ENCODE data around the gene RFTN1.
A peak's percentile ranks its signal among the peaks of the same experiment; 100 is the strongest.

Gene RFTN1

GRCh38 chr3:16332904-16333426 lies 180.5 kb downstream of the RFTN1 start:
- H4K5ac ChIP-seq (ENCODE audit: low read length): no peak overlapping the region
- no peaks in the 10 kb centered on the region for H3K27me3 ChIP-seq (ENCODE audit: insufficient read depth, low read length, poor library complexity)
- no CpG with 5 or more reads among the region's 1 CpG for WGBS (ENCODE audit: extremely low coverage, insufficient coverage, low lambda C conversion rate)
- no peak overlapping the region for H3K4ac ChIP-seq (ENCODE audit: low read depth, low read length)
- no peaks in the 10 kb centered on the region for H3K79me2 ChIP-seq (ENCODE audit: control insufficient read depth, insufficient read depth, low read length)
- H2BK15ac ChIP-seq (replicated peaks; ENCODE audit: low read depth): no peak overlapping the region
- no peak overlapping the region for H3K4me2 ChIP-seq (ENCODE audit: low read length)
- no peak for DNase-seq
- H3K9ac ChIP-seq (ENCODE audit: low read length): no peak overlapping the region
- H2BK120ac ChIP-seq (ENCODE audit: low read depth, low read length): no peak overlapping the region
- no peak overlapping the region for H4K8ac ChIP-seq (ENCODE audit: low read depth, low read length)
- no peak overlapping the region for H3K27ac ChIP-seq (ENCODE audit: low read depth, low read length)
- H3K4me3 ChIP-seq (ENCODE audit: low read length): no peak overlapping the region
- no peaks in the 10 kb centered on the region for H3K36me3 ChIP-seq (ENCODE audit: control insufficient read depth, insufficient read depth, low read length)
- H3K79me1 ChIP-seq (ENCODE audit: low read length): no peaks in the 10 kb centered on the region
- H3K4me1 ChIP-seq (ENCODE audit: control insufficient read depth, low read depth, low read length): peaks cover 2% of the 10 kb centered on the region
- H3K18ac ChIP-seq (ENCODE audit: low read length): no peak overlapping the region
- no peak overlapping the region for H2BK5ac ChIP-seq (ENCODE audit: low read length)
- H3K23ac ChIP-seq (ENCODE audit: low read length): no peak overlapping the region
- no peak overlapping the region for H2AK5ac ChIP-seq (ENCODE audit: low read length)
- H3K56ac ChIP-seq (ENCODE audit: low read length): no peak overlapping the region

DNA sequence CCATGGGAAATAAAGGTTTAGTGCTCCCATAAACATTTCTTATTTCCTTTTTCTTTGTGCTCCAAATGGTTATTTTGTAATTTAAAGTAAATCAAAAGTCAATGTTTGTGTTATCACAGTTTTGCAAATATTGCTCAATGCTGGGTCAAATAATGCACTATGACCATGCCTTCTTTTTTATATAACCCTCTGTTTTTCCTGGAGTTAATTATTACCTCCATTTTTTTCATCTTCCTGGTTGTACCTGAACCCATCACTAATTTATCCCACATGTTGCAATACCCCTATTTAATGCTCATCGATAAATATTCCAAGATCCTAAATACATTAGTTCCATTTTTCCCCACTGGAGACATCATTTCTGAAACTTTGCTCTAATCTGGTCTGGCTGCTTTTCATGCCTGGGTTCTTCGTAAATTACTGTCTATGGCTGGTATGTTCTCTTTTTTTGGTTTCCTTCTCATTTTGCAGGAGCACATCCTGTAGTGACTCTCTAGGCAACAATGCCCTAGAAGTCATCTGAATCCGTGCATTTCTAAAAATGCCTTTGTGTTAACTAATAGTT lies 182.1 kb downstream of the RFTN1 start:
- H3K9ac ChIP-seq (ENCODE audit: low read length): no peak overlapping the region
- H2BK120ac ChIP-seq (ENCODE audit: low read depth, low read length): no peak overlapping the region
- WGBS (ENCODE audit: extremely low coverage, insufficient coverage, low lambda C conversion rate): no CpG with 5 or more reads among the region's 3 CpGs
- H3K4me3 ChIP-seq (ENCODE audit: low read length): no peak overlapping the region
- H3K18ac ChIP-seq (ENCODE audit: low read length): no peak overlapping the region
- no peaks in the 10 kb centered on the region for H3K27me3 ChIP-seq (ENCODE audit: insufficient read depth, low read length, poor library complexity)
- no peak overlapping the region for H2BK15ac ChIP-seq (replicated peaks; ENCODE audit: low read depth)
- no peak for DNase-seq
- no peak overlapping the region for H2AK5ac ChIP-seq (ENCODE audit: low read length)
- no peak overlapping the region for H4K5ac ChIP-seq (ENCODE audit: low read length)
- no peak overlapping the region for H3K4ac ChIP-seq (ENCODE audit: low read depth, low read length)
- no peak overlapping the region for H4K8ac ChIP-seq (ENCODE audit: low read depth, low read length)
- H3K56ac ChIP-seq (ENCODE audit: low read length): no peak overlapping the region
- no peaks in the 10 kb centered on the region for H3K79me2 ChIP-seq (ENCODE audit: control insufficient read depth, insufficient read depth, low read length)
- no peak overlapping the region for H3K27ac ChIP-seq (ENCODE audit: low read depth, low read length)
- no peaks in the 10 kb centered on the region for H3K36me3 ChIP-seq (ENCODE audit: control insufficient read depth, insufficient read depth, low read length)
- H2BK5ac ChIP-seq (ENCODE audit: low read length): no peak overlapping the region
- H3K4me1 ChIP-seq (ENCODE audit: control insufficient read depth, low read depth, low read length): peaks cover 2% of the 10 kb centered on the region
- no peak overlapping the region for H3K23ac ChIP-seq (ENCODE audit: low read length)
- no peak overlapping the region for H3K4me2 ChIP-seq (ENCODE audit: low read length)
- H3K79me1 ChIP-seq (ENCODE audit: low read length): no peaks in the 10 kb centered on the region

DNA sequence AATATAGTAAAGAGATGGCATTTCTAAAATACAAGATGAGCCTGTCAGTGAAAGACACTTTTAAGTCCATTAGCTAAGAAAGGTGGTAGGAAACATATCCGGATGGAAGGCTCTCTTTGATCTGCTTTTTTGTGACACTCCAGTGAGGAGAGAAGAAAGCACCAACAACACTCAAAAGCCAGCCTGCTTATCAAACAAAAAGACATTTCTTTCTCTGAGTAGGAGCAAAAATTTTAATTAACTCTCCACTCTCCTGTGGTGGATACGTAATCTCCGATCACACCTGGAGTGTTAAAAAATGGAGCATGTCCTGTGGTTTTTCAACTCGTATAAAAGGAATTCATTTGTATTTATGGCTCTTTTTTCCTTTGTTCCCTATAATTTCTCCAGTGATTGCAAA lies 183.1 kb downstream of the RFTN1 start:
- no peak overlapping the region for H2BK120ac ChIP-seq (ENCODE audit: low read depth, low read length)
- H2BK5ac ChIP-seq (ENCODE audit: low read length): no peak overlapping the region
- H3K27me3 ChIP-seq (ENCODE audit: insufficient read depth, low read length, poor library complexity): no peaks in the 10 kb centered on the region
- no peak overlapping the region for H3K9ac ChIP-seq (ENCODE audit: low read length)
- no peak overlapping the region for H3K23ac ChIP-seq (ENCODE audit: low read length)
- H3K56ac ChIP-seq (ENCODE audit: low read length): no peak overlapping the region
- H4K5ac ChIP-seq (ENCODE audit: low read length): no peak overlapping the region
- H3K36me3 ChIP-seq (ENCODE audit: control insufficient read depth, insufficient read depth, low read length): no peaks in the 10 kb centered on the region
- no peak overlapping the region for H2AK5ac ChIP-seq (ENCODE audit: low read length)
- no peak overlapping the region for H4K8ac ChIP-seq (ENCODE audit: low read depth, low read length)
- H3K79me2 ChIP-seq (ENCODE audit: control insufficient read depth, insufficient read depth, low read length): no peaks in the 10 kb centered on the region
- peak; percentile 29 for DNase-seq
- H3K4me1 ChIP-seq (ENCODE audit: control insufficient read depth, low read depth, low read length): peaks cover 2% of the 10 kb centered on the region
- H2BK15ac ChIP-seq (replicated peaks; ENCODE audit: low read depth): no peak overlapping the region
- no peak overlapping the region for H3K4me3 ChIP-seq (ENCODE audit: low read length)
- no peaks in the 10 kb centered on the region for H3K79me1 ChIP-seq (ENCODE audit: low read length)
- peak overlapping the region; percentile 17 for H3K27ac ChIP-seq (ENCODE audit: low read depth, low read length)
- H3K4ac ChIP-seq (ENCODE audit: low read depth, low read length): no peak overlapping the region
- H3K18ac ChIP-seq (ENCODE audit: low read length): no peak overlapping the region
- H3K4me2 ChIP-seq (ENCODE audit: low read length): no peak overlapping the region
- WGBS (ENCODE audit: extremely low coverage, insufficient coverage, low lambda C conversion rate): no CpG with 5 or more reads among the region's 4 CpGs

GRCh38 chr3:16329826-16330129 lies 183.7 kb downstream of the RFTN1 start:
- Histone ChIP-seq H3K9ac (ENCODE audit: low read length) (no peak overlapping the region), H3K4me3 (ENCODE audit: low read length) (no peak overlapping the region), H4K8ac (ENCODE audit: low read depth, low read length) (no peak overlapping the region), H2BK5ac (ENCODE audit: low read length) (no peak overlapping the region), H3K4me2 (ENCODE audit: low read length) (no peak overlapping the region), H3K27ac (ENCODE audit: low read depth, low read length) (peak overlapping the region; percentile 17), H3K36me3 (ENCODE audit: control insufficient read depth, insufficient read depth, low read length) (no peaks in the 10 kb centered on the region), H2BK15ac (replicated peaks; ENCODE audit: low read depth) (no peak overlapping the region), H2AK5ac (ENCODE audit: low read length) (no peak overlapping the region), H2BK120ac (ENCODE audit: low read depth, low read length) (no peak overlapping the region), H3K4ac (ENCODE audit: low read depth, low read length) (no peak overlapping the region), H3K56ac (ENCODE audit: low read length) (peak overlapping the region; percentile 28), H3K18ac (ENCODE audit: low read length) (no peak overlapping the region), H3K27me3 (ENCODE audit: insufficient read depth, low read length, poor library complexity) (no peaks in the 10 kb centered on the region), H3K79me2 (ENCODE audit: control insufficient read depth, insufficient read depth, low read length) (no peaks in the 10 kb centered on the region), H3K23ac (ENCODE audit: low read length) (no peak overlapping the region), H4K5ac (ENCODE audit: low read length) (no peak overlapping the region), H3K79me1 (ENCODE audit: low read length) (no peaks in the 10 kb centered on the region), H3K4me1 (ENCODE audit: control insufficient read depth, low read depth, low read length) (peaks cover 2% of the 10 kb centered on the region)
- DNase-seq: no peak
- WGBS (ENCODE audit: extremely low coverage, insufficient coverage, low lambda C conversion rate): no CpG with 5 or more reads among the region's 9 CpGs

GRCh38 chr3:16329036-16329825 lies 184.3 kb downstream of the RFTN1 start:
- H2BK5ac ChIP-seq (ENCODE audit: low read length): no peak overlapping the region
- no peak overlapping the region for H2AK5ac ChIP-seq (ENCODE audit: low read length)
- H3K9ac ChIP-seq (ENCODE audit: low read length): no peak overlapping the region
- no peak overlapping the region for H2BK120ac ChIP-seq (ENCODE audit: low read depth, low read length)
- no peak overlapping the region for H3K4ac ChIP-seq (ENCODE audit: low read depth, low read length)
- no peaks in the 10 kb centered on the region for H3K27me3 ChIP-seq (ENCODE audit: insufficient read depth, low read length, poor library complexity)
- no peak overlapping the region for H3K4me3 ChIP-seq (ENCODE audit: low read length)
- H4K8ac ChIP-seq (ENCODE audit: low read depth, low read length): no peak overlapping the region
- no peak overlapping the region for H2BK15ac ChIP-seq (replicated peaks; ENCODE audit: low read depth)
- H3K4me2 ChIP-seq (ENCODE audit: low read length): no peak overlapping the region
- no peak overlapping the region for H3K18ac ChIP-seq (ENCODE audit: low read length)
- H3K79me2 ChIP-seq (ENCODE audit: control insufficient read depth, insufficient read depth, low read length): no peaks in the 10 kb centered on the region
- peaks cover 2% of the 10 kb centered on the region for H3K4me1 ChIP-seq (ENCODE audit: control insufficient read depth, low read depth, low read length)
- peak overlapping the region; percentile 8 for H3K27ac ChIP-seq (ENCODE audit: low read depth, low read length)
- no peaks in the 10 kb centered on the region for H3K36me3 ChIP-seq (ENCODE audit: control insufficient read depth, insufficient read depth, low read length)
- H3K56ac ChIP-seq (ENCODE audit: low read length): no peak overlapping the region
- no peaks in the 10 kb centered on the region for H3K79me1 ChIP-seq (ENCODE audit: low read length)
- peak; percentile 82 for DNase-seq
- peak overlapping the region; percentile 45 for H3K23ac ChIP-seq (ENCODE audit: low read length)
- WGBS (ENCODE audit: extremely low coverage, insufficient coverage, low lambda C conversion rate): no CpG with 5 or more reads among the region's 15 CpGs
- no peak overlapping the region for H4K5ac ChIP-seq (ENCODE audit: low read length)
